ENCODE data around the gene UFSP2.

UFSP2 gene

DNA sequence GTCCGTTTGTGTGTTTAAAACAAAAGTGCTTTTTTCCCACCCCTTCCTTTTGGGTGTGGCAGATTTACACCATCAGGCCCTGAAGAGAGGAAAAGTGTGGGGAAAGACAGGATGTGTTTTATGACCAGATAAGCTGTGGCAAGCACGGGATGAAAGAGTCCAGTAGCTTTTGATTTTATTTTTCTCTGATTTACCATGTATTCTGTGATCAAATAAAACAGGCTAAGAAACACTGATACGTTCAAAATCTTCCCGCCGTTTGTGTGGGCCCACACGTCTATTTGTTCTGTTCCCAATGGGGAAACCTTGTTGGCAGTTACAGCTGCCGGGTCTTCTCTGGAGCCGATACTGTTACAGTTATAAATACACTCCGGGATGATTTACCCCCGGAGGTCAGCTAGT lies 40.8 kb downstream of the UFSP2 start:
- no peak overlapping the region for H3K27ac ChIP-seq (ENCODE audit: low read depth, low read length)
- no peaks in the 10 kb centered on the region for H3F3A ChIP-seq (ENCODE audit: insufficient read depth)
- no peaks in the 10 kb centered on the region for H3K9me3 ChIP-seq (ENCODE audit: insufficient read depth, low read length)
- H3K9me2 ChIP-seq (replicated peaks; ENCODE audit: insufficient read depth, low read length): no peaks in the 10 kb centered on the region
- H3K4me2 ChIP-seq (ENCODE audit: low read depth, low read length, poor library complexity, severe bottlenecking): no peak overlapping the region
- no peaks in the 10 kb centered on the region for H3K79me2 ChIP-seq (ENCODE audit: insufficient read depth, low read length)
- no peak for TF ChIP-seq EZH2phosphoT487 (conservative IDR thresholded peaks at IDR 0.05; ENCODE audit: low read length)
- TF ChIP-seq, protein P1, sequence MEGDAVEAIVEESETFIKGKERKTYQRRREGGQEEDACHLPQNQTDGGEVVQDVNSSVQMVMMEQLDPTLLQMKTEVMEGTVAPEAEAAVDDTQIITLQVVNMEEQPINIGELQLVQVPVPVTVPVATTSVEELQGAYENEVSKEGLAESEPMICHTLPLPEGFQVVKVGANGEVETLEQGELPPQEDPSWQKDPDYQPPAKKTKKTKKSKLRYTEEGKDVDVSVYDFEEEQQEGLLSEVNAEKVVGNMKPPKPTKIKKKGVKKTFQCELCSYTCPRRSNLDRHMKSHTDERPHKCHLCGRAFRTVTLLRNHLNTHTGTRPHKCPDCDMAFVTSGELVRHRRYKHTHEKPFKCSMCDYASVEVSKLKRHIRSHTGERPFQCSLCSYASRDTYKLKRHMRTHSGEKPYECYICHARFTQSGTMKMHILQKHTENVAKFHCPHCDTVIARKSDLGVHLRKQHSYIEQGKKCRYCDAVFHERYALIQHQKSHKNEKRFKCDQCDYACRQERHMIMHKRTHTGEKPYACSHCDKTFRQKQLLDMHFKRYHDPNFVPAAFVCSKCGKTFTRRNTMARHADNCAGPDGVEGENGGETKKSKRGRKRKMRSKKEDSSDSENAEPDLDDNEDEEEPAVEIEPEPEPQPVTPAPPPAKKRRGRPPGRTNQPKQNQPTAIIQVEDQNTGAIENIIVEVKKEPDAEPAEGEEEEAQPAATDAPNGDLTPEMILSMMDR (IDR thresholded peaks at IDR 0.05; ENCODE audit: insufficient read depth, low read length, poor library complexity, severe bottlenecking): no peak
- no peaks in the 10 kb centered on the region for H3K27me3 ChIP-seq (ENCODE audit: low read length)
- no peak overlapping the region for H3K9ac ChIP-seq (ENCODE audit: low read length)
- peaks cover 5% of the 10 kb centered on the region; the same call in 1 of the 2 replicates for H3K36me3 ChIP-seq (ENCODE audit: low read length)
- no peak overlapping the region for H2AFZ ChIP-seq (ENCODE audit: low read depth, low read length, severe bottlenecking)
- no peaks in the 10 kb centered on the region for H4K20me1 ChIP-seq (ENCODE audit: low read depth, low read length)
- no peak overlapping the region for H3K4me3 ChIP-seq (ENCODE audit: insufficient read depth, low read length, poor library complexity, severe bottlenecking)

DNA sequence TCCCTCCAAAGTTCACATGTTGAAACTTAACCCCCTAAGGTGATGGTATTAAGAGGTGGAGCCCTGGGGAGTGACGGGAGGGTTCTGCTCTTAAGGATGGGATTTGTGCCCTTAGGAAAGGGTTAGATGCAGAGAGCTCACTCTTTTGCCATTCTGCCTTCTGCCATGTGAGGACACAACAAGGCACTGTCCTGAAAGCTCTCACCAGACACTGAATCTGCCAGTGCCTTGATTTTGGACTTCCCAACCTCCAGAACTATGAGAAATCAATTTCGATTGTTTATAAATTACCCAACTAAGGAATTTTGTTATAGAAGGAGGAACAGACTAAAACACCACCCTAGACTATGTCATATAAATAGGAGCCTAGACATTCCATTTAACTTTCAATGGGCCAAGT lies 41.7 kb downstream of the UFSP2 start:
- TF ChIP-seq EZH2phosphoT487 (conservative IDR thresholded peaks at IDR 0.05; ENCODE audit: low read length): no peak
- TF ChIP-seq, protein P1 (IDR thresholded peaks at IDR 0.05; ENCODE audit: insufficient read depth, low read length, poor library complexity, severe bottlenecking): no peak
- Histone ChIP-seq H3K27me3 (ENCODE audit: low read length) (no peaks in the 10 kb centered on the region), H3K9me3 (ENCODE audit: insufficient read depth, low read length) (no peaks in the 10 kb centered on the region), H2AFZ (ENCODE audit: low read depth, low read length, severe bottlenecking) (no peak overlapping the region), H3K9me2 (replicated peaks; ENCODE audit: insufficient read depth, low read length) (no peaks in the 10 kb centered on the region), H3K79me2 (ENCODE audit: insufficient read depth, low read length) (no peaks in the 10 kb centered on the region), H3F3A (ENCODE audit: insufficient read depth) (no peaks in the 10 kb centered on the region), H3K9ac (ENCODE audit: low read length) (no peak overlapping the region), H3K27ac (ENCODE audit: low read depth, low read length) (no peak overlapping the region), H3K4me3 (ENCODE audit: insufficient read depth, low read length, poor library complexity, severe bottlenecking) (no peak overlapping the region), H3K36me3 (ENCODE audit: low read length) (peaks cover 5% of the 10 kb centered on the region; the same call in 1 of the 2 replicates), H3K4me2 (ENCODE audit: low read depth, low read length, poor library complexity, severe bottlenecking) (no peak overlapping the region), H4K20me1 (ENCODE audit: low read depth, low read length) (no peaks in the 10 kb centered on the region)

DNA sequence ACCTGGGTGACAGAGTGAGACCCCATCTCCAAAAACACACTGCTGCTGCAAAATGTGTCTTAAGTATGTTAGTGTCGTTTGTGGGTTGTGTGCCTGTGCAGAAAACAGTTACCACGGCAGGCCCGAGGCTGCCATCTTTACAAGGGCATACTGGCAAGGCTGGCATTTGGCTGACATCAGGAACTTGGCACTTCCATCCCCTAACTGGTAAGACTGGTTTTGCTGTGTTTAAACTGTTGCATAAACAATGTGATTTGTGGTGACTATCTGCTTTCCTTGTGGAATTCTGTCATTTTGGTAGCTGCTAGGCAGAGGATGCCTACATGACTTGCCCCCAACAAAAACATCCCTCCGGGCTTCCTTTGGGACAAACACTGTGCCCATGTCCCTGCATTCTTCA lies 42.3 kb downstream of the UFSP2 start:
- no peaks in the 10 kb centered on the region for H3K27me3 ChIP-seq (ENCODE audit: low read length)
- no peak for TF ChIP-seq EZH2phosphoT487 (conservative IDR thresholded peaks at IDR 0.05; ENCODE audit: low read length)
- TF ChIP-seq, protein P1 (IDR thresholded peaks at IDR 0.05; ENCODE audit: insufficient read depth, low read length, poor library complexity, severe bottlenecking): no peak
- no peaks in the 10 kb centered on the region for H4K20me1 ChIP-seq (ENCODE audit: low read depth, low read length)
- no peak overlapping the region for H3K4me3 ChIP-seq (ENCODE audit: insufficient read depth, low read length, poor library complexity, severe bottlenecking)
- no peak overlapping the region for H3K4me2 ChIP-seq (ENCODE audit: low read depth, low read length, poor library complexity, severe bottlenecking)
- H3K9me3 ChIP-seq (ENCODE audit: insufficient read depth, low read length): no peaks in the 10 kb centered on the region
- no peak overlapping the region for H3K9ac ChIP-seq (ENCODE audit: low read length)
- no peaks in the 10 kb centered on the region for H3F3A ChIP-seq (ENCODE audit: insufficient read depth)
- H3K9me2 ChIP-seq (replicated peaks; ENCODE audit: insufficient read depth, low read length): no peaks in the 10 kb centered on the region
- H3K79me2 ChIP-seq (ENCODE audit: insufficient read depth, low read length): no peaks in the 10 kb centered on the region
- H3K27ac ChIP-seq (ENCODE audit: low read depth, low read length): no peak overlapping the region
- H2AFZ ChIP-seq (ENCODE audit: low read depth, low read length, severe bottlenecking): no peak overlapping the region
- H3K36me3 ChIP-seq (ENCODE audit: low read length): peaks cover 5% of the 10 kb centered on the region; the same call in 1 of the 2 replicates

All from SU-DHL-6 (cell line).